ENCODE data around the gene AKT3.

AKT3 gene

DNA sequence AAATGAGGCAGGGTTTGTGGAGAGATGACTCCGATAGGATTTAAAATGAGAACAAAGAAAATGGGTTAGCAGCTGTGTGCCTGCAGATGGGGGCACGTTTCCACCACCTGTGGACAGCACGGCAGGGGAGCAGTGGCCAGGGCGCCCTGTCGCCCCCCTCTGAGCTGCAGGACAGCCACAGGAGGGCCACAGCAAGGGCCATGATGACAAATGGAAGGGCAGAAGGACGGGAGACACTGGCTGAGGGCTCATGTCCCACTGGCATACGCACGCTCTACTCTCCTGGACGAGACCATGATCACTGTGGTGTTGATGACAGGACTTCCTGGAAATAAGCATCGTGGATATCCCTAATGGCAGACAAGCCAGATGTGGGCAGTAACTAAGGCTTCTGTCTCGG is 353.2 kb downstream of the AKT3 start:
- Histone ChIP-seq H3K27ac (ENCODE audit: low read depth, low read length) (no peak overlapping the region), H3K9me3 (ENCODE audit: control insufficient read depth in 5 of 5, low read length in 5 of 5) (no peaks in the 10 kb centered on the region), H3K4me1 (ENCODE audit: control insufficient read depth in 5 of 5, insufficient read depth in 5 of 5, low read length in 5 of 5) (peaks cover 0 to 7% (median 0%) of the 10 kb centered on the region in 5 donors), H3K9ac (ENCODE audit: low read length in 5 of 5) (no peak overlapping the region), H3K4me3 (ENCODE audit: low read depth in 1 of 5, low read length in 5 of 5) (no peak overlapping the region), H3K36me3 (ENCODE audit: control insufficient read depth in 5 of 5, insufficient read depth in 5 of 5, low read length in 5 of 5) (peaks cover 0 to 30% (median 13%) of the 10 kb centered on the region in 5 donors), H3K27me3 (ENCODE audit: control insufficient read depth in 5 of 5, insufficient read depth in 4 of 5, low read length in 5 of 5) (no peaks in the 10 kb centered on the region)

DNA sequence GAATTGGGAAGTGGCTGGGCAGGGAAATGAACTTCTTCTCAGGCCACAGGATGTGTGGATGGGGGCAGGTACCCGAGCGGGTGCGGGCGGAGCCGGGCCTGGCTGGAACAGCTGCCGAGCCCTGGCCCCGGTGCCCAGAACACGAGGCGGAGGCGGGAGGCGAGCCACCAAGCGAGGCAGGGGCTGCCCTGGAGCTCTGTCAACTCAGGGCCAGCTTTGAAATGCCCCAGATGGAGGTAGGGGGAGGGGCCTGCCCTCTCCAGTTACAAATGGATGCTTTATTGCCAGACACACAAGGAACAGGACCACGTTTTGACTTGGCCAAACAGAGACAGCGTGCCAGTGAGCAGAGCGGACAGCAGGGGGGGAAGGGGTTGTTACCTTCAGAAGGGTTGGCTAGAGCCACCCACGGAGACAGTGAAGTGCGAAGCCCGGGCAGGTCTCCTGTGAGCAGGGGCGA is 353.8 kb downstream of the AKT3 start:
- H3K27ac ChIP-seq (ENCODE audit: low read depth, low read length): no peak overlapping the region
- no peak overlapping the region for H3K9ac ChIP-seq (ENCODE audit: low read length in 5 of 5)
- H3K4me1 ChIP-seq (ENCODE audit: control insufficient read depth in 5 of 5, insufficient read depth in 5 of 5, low read length in 5 of 5): peaks cover 0 to 7% (median 0%) of the 10 kb centered on the region in 5 donors
- H3K9me3 ChIP-seq (ENCODE audit: control insufficient read depth in 5 of 5, low read length in 5 of 5): no peaks in the 10 kb centered on the region
- peak overlapping the region in 1 of 5 donors; percentile 4 for H3K4me3 ChIP-seq (ENCODE audit: low read depth in 1 of 5, low read length in 5 of 5)
- H3K27me3 ChIP-seq (ENCODE audit: control insufficient read depth in 5 of 5, insufficient read depth in 4 of 5, low read length in 5 of 5): no peaks in the 10 kb centered on the region
- peaks cover 0 to 30% (median 12%) of the 10 kb centered on the region in 5 donors for H3K36me3 ChIP-seq (ENCODE audit: control insufficient read depth in 5 of 5, insufficient read depth in 5 of 5, low read length in 5 of 5)

DNA sequence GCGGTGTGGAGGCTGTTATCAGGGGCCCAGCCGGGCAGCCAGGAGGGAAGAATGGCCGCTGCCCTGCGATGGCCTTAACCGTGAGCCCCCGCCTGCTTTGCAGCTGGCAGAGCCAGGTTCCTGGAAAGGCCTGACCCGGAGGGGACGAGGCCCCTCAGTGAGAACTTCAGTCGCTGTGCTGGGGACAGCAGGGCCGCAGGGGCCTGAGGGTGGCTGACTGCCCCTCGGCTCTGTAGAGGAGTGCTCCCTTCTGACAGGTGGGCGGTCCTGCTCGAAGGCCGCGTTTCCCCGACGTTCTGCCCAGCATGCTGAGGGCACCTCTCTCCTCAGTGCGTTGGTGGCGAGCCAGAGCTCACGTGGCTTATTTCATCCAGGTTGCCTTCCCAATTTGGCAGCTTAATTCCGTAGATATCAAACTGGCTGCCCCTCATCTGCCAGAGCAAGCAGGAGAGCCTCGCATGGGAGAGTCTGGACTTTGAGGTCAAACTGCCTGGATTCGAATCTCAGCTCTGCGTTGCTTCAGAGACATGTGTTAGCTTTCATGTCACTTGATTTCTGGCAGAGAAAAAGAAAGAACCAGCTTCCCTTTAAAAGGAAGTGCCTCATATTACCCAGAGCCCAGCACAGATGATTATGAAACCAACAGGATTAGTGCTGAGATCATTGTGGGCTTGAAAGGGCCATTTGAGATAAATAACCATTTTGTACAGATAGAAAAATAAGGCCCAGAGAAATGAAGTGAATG is 354.4 kb downstream of the AKT3 start:
- no peak overlapping the region for H3K9ac ChIP-seq (ENCODE audit: low read length in 5 of 5)
- H3K27ac ChIP-seq (ENCODE audit: low read depth, low read length): no peak overlapping the region
- peaks cover 0 to 7% (median 0%) of the 10 kb centered on the region in 5 donors for H3K4me1 ChIP-seq (ENCODE audit: control insufficient read depth in 5 of 5, insufficient read depth in 5 of 5, low read length in 5 of 5)
- H3K27me3 ChIP-seq (ENCODE audit: control insufficient read depth in 5 of 5, insufficient read depth in 4 of 5, low read length in 5 of 5): no peaks in the 10 kb centered on the region
- H3K9me3 ChIP-seq (ENCODE audit: control insufficient read depth in 5 of 5, low read length in 5 of 5): no peaks in the 10 kb centered on the region
- no peak overlapping the region for H3K4me3 ChIP-seq (ENCODE audit: low read depth in 1 of 5, low read length in 5 of 5)
- H3K36me3 ChIP-seq (ENCODE audit: control insufficient read depth in 5 of 5, insufficient read depth in 5 of 5, low read length in 5 of 5): peaks cover 0 to 34% (median 12%) of the 10 kb centered on the region in 5 donors

DNA sequence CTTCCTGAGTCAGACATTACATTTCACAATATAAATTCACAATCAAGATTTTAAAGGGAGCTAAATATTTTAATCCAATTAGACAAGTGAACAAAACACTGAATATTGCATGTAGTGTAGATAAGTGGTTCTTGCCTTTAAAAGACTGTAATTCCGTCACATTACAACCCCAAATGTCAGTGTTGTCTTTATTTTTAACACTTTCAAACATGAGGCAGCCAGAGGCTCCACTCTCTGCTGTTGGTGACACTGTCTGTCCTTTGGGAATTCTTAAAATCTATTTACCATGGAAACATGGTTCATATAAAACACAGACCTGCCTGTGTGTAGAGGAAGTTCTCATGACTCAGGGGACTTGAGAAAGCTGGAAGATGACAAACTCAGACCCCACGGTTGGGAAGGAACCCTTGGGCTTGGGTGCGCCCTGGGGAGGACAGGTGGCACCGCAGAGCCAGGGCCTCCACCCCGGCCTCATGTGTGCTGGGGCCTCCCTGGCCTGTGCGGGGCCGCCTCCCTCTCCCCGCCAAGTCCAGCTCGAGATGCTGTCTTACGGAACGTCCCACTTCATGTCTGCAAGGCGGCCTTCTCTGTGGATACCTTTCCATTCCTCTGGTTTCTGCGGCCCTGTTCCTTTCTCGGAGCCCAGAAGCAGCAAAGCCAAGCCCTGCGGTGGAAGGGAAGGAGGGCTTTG is 355.2 kb downstream of the AKT3 start:
- no peak overlapping the region for H3K27ac ChIP-seq (ENCODE audit: low read depth, low read length)

DNA sequence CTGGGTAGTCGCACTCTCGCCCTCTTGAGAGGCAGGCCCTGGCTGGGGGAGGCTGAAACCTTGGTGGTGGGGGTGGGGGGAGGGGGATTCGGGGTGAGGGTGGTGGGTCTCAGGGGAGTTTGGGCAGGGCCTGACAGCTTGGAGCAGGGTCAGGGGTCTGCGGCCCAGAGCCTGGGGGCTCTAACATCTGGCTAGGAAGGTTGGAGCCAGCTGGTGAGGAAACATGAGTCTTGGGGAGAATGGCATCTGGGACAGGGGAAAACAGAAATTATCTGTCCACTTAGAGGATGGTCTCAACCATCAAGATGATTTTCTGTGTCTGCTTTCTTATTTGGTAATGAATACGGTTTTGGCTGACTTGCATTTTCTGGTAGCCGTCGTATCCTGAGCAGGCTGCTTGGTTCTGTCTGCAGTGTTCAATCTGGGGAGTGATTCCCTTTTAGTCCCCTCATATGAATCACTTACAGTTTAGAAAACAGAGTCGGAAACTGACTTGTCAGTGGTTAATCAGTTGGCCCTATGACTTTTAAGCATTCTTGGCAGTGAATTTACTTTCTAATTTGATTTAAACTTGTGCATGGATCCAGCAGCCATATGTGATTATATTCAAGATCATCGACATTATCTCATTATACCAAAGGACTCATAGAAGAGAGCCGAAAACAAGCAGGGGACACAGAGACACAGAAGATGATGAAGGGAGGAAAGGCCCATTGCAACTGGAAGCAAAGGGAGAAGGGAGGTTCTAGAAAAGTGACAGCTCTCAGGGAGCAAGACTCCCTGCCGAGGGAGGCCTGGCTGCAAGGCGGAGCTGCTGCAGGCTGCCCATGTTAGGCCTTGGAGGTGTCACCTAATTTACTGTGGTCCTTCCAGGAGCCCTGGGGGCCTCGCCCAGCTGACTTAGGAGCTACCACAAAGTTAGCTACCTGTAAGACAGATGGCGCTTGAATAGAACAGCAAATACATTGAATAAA is 356.6 kb downstream of the AKT3 start:
- Histone ChIP-seq H3K27me3 (ENCODE audit: control insufficient read depth in 5 of 5, insufficient read depth in 4 of 5, low read length in 5 of 5) (no peaks in the 10 kb centered on the region), H3K4me3 (ENCODE audit: low read depth in 1 of 5, low read length in 5 of 5) (no peak overlapping the region), H3K9ac (ENCODE audit: low read length in 5 of 5) (no peak overlapping the region), H3K36me3 (ENCODE audit: control insufficient read depth in 5 of 5, insufficient read depth in 5 of 5, low read length in 5 of 5) (peaks cover 0 to 39% (median 26%) of the 10 kb centered on the region in 5 donors), H3K27ac (ENCODE audit: low read depth, low read length) (no peak overlapping the region), H3K4me1 (ENCODE audit: control insufficient read depth in 5 of 5, insufficient read depth in 5 of 5, low read length in 5 of 5) (peaks cover 0 to 7% (median 0%) of the 10 kb centered on the region in 5 donors), H3K9me3 (ENCODE audit: control insufficient read depth in 5 of 5, low read length in 5 of 5) (no peaks in the 10 kb centered on the region)

More for the DNA sequence above, 355.2 kb downstream of the AKT3 start:
- H3K27me3 ChIP-seq (ENCODE audit: control insufficient read depth in 5 of 5, insufficient read depth in 4 of 5, low read length in 5 of 5): no peaks in the 10 kb centered on the region
- no peak overlapping the region for H3K4me3 ChIP-seq (ENCODE audit: low read depth in 1 of 5, low read length in 5 of 5)
- H3K9ac ChIP-seq (ENCODE audit: low read length in 5 of 5): no peak overlapping the region
- no peaks in the 10 kb centered on the region for H3K9me3 ChIP-seq (ENCODE audit: control insufficient read depth in 5 of 5, low read length in 5 of 5)
- H3K4me1 ChIP-seq (ENCODE audit: control insufficient read depth in 5 of 5, insufficient read depth in 5 of 5, low read length in 5 of 5): peaks cover 0 to 7% (median 0%) of the 10 kb centered on the region in 5 donors
- H3K36me3 ChIP-seq (ENCODE audit: control insufficient read depth in 5 of 5, insufficient read depth in 5 of 5, low read length in 5 of 5): peaks cover 0 to 37% (median 15%) of the 10 kb centered on the region in 5 donors

DNA sequence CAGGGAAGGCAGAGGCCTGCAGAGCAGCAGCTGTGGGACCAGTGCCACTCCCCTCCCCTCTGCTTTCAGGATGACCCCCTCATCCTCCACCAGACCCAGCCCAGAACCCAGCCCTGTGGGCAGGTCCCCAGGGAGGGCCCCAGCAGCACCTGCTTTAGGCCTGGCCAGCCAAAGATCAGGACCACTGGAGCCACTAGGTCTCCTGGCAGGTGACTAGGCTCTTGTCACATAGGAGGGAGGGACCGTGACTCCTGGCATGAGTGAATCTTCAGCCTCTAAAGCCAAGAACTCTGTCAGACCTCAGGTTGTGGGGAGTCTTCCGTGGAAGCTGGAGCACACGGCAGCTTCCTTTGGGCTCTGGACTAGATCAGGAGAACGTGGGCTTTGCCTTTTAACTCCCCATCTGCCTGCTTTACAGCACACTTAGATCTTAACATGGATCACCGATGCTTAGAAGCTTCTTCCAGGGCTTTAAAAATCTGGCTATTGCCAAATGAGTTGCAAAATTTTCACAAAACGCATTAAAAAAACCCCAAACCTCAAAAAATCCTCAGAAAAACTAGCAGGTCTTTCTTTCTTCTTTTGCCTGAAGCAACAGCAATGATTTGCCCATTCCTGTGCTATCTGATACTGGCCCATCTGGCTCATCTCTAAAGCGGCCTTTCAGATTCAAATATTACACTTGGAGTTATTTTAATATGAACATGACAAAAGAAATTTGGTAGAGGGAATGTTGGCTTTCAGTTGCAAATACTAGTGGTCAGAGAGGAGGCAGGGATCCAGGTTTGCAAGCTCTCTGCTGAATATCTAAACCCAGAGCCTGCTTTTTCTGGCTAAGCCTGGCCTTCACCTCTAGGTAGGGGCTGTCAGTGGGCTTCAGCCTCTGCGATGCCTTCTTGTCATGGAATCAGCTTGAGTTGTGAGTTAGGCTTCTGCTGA is 359.0 kb downstream of the AKT3 start:
- Histone ChIP-seq H3K9ac (ENCODE audit: low read length in 5 of 5) (no peak overlapping the region), H3K4me3 (ENCODE audit: low read depth in 1 of 5, low read length in 5 of 5) (no peak overlapping the region), H3K27ac (ENCODE audit: low read depth, low read length) (no peak overlapping the region), H3K36me3 (ENCODE audit: control insufficient read depth in 5 of 5, insufficient read depth in 5 of 5, low read length in 5 of 5) (peaks cover 0 to 25% (median 22%) of the 10 kb centered on the region in 5 donors), H3K9me3 (ENCODE audit: control insufficient read depth in 5 of 5, low read length in 5 of 5) (no peaks in the 10 kb centered on the region), H3K27me3 (ENCODE audit: control insufficient read depth in 5 of 5, insufficient read depth in 4 of 5, low read length in 5 of 5) (no peaks in the 10 kb centered on the region), H3K4me1 (ENCODE audit: control insufficient read depth in 5 of 5, insufficient read depth in 5 of 5, low read length in 5 of 5) (peaks cover 0 to 7% (median 0%) of the 10 kb centered on the region in 5 donors)

DNA sequence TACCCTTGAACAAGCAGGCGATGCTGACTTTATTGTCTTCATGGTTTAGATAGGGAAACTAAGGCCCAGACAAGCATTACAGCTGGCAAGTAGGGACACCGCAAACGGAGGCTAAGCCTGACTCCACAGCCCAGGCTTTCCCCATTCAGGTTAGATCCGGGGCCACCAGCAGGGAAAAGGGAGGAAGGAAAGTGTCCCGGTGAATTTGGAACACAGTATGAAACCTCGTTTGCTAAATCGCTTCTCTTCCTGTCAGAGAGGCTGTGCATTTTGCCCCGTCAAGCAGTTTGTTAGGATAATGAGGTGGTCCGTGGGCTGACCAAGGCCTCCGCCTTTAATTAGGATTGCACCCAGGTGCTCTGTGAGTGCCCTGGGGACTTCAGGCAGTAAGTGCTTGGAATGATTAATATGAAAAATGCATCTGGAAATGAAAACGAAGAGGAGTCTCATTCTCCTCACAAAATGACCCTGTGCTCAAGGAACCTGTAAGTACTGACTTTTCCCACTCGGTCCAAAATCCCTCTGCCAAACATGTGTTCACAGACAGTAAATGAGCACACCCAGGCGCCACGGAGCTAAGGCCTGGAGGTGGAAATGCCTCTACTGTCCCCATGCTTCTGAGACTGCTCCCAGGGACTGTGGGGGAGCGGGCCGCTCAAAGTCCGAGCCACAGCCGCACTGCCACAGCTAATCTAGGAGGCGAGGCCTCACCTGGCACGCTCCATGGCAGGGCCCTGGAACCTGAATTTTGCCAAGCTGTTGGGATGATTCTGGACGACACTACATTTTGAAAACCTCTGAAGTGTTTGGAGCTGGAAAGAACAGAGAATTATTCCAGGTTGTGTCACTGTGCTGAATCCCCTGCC is 360.1 kb downstream of the AKT3 start:
- Histone ChIP-seq H3K27me3 (ENCODE audit: control insufficient read depth in 5 of 5, insufficient read depth in 4 of 5, low read length in 5 of 5) (no peaks in the 10 kb centered on the region), H3K27ac (ENCODE audit: low read depth, low read length) (no peak overlapping the region), H3K4me3 (ENCODE audit: low read depth in 1 of 5, low read length in 5 of 5) (no peak overlapping the region), H3K4me1 (ENCODE audit: control insufficient read depth in 5 of 5, insufficient read depth in 5 of 5, low read length in 5 of 5) (no peaks in the 10 kb centered on the region), H3K9me3 (ENCODE audit: control insufficient read depth in 5 of 5, low read length in 5 of 5) (no peaks in the 10 kb centered on the region), H3K9ac (ENCODE audit: low read length in 5 of 5) (no peak overlapping the region), H3K36me3 (ENCODE audit: control insufficient read depth in 5 of 5, insufficient read depth in 5 of 5, low read length in 5 of 5) (peaks cover 0 to 25% (median 20%) of the 10 kb centered on the region in 5 donors)

DNA sequence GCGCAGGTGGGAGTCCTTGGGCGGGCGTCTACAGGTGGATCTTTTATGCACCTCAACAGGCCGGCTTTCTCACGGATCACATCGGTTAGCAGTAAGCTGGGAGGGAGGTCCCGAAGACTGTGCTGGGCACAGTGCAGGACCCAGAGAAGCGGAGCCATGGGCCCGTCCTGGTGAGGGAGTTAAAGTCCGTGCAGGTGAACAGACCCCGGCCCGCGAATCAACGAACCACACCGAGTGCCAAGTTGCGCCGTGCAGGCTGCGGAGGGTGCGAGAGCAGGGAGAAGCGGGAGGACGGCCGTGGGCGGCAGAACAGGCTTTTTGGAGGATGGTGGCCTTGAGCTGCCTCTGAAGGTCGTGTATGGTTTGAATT is 360.9 kb downstream of the AKT3 start:
- Histone ChIP-seq H3K27ac (ENCODE audit: low read depth, low read length) (no peak overlapping the region), H3K4me1 (ENCODE audit: control insufficient read depth in 5 of 5, insufficient read depth in 5 of 5, low read length in 5 of 5) (no peaks in the 10 kb centered on the region), H3K36me3 (ENCODE audit: control insufficient read depth in 5 of 5, insufficient read depth in 5 of 5, low read length in 5 of 5) (peaks cover 0 to 27% (median 20%) of the 10 kb centered on the region in 5 donors), H3K4me3 (ENCODE audit: low read depth in 1 of 5, low read length in 5 of 5) (no peak overlapping the region), H3K9me3 (ENCODE audit: control insufficient read depth in 5 of 5, low read length in 5 of 5) (no peaks in the 10 kb centered on the region), H3K9ac (ENCODE audit: low read length in 5 of 5) (no peak overlapping the region), H3K27me3 (ENCODE audit: control insufficient read depth in 5 of 5, insufficient read depth in 4 of 5, low read length in 5 of 5) (no peaks in the 10 kb centered on the region)
